ENCODE data around the gene CLCN5. TPM values are rescaled to one million over a fixed set of nuclear protein-coding genes. Genes with fewer than 3 reads are reported as not detected.

Gene CLCN5
- total and polyA plus RNA-seq, 5 donors from 2014 or later: 0.05 to 1.3 (median 0.76) TPM

- H3K4me3 ChIP-seq (ENCODE audit: low read depth, low read length): no peak overlapping the region
- DNase-seq (no peak), ATAC-seq (ENCODE audit: low read depth in 2 of 2) (no peak)
- H3K27me3 ChIP-seq (ENCODE audit: control insufficient read depth, insufficient read depth, low read length): no peaks in the 10 kb centered on the region
- no peaks in the 10 kb centered on the region for H3K36me3 Mint-ChIP-seq
- H3K27ac Mint-ChIP-seq: no peak overlapping the region
- peaks cover 0 to 3% (median 0%) of the 10 kb centered on the region in 4 donors for H3K4me1 Mint-ChIP-seq
- H3K4me3 Mint-ChIP-seq: no peak overlapping the region
- H3K9me3 Mint-ChIP-seq: no peaks in the 10 kb centered on the region
- H3K4me1 ChIP-seq (ENCODE audit: control insufficient read depth, insufficient read depth, low read length, poor library complexity, severe bottlenecking): no peaks in the 10 kb centered on the region
- H3K27me3 Mint-ChIP-seq: no peaks in the 10 kb centered on the region
- no peak overlapping the region for H3K27ac ChIP-seq (ENCODE audit: insufficient read depth, low read length, poor library complexity, severe bottlenecking)
- H3K36me3 ChIP-seq (ENCODE audit: control insufficient read depth, insufficient read depth, low read length): no peaks in the 10 kb centered on the region
- no peaks in the 10 kb centered on the region for H3K9me3 ChIP-seq (ENCODE audit: control insufficient read depth in 2 of 2, low read length in 2 of 2)
Measured at GRCh38 chrX:50099331-50099730, 176.9 kb downstream of the CLCN5 start.

DNA sequence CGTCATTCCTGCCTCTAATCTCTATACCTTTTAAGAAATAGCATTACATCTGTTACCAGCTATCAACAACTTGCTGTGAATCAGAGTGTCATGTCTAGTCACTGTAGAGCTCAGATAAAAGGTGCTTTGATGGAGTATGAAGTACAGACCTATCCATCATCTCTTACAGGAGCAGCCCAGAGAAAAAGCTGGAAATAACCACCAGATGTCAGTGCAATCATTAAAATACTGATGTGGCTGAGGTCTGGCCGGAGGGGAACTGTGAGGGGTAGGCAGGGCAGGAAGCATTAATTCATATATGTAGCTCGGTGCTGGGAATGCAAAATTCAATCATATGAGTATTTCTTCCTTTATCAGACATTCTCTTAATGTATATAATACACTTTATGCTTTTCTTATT, 177.8 kb downstream of the CLCN5 start:
- Histone ChIP-seq H3K27me3 (ENCODE audit: control insufficient read depth, insufficient read depth, low read length) (no peaks in the 10 kb centered on the region), H3K9me3 (ENCODE audit: control insufficient read depth in 2 of 2, low read length in 2 of 2) (no peaks in the 10 kb centered on the region), H3K4me3 (ENCODE audit: low read depth, low read length) (no peak overlapping the region), H3K27ac (ENCODE audit: insufficient read depth, low read length, poor library complexity, severe bottlenecking) (no peak overlapping the region), H3K36me3 (ENCODE audit: control insufficient read depth, insufficient read depth, low read length) (no peaks in the 10 kb centered on the region), H3K4me1 (ENCODE audit: control insufficient read depth, insufficient read depth, low read length, poor library complexity, severe bottlenecking) (no peaks in the 10 kb centered on the region)
- DNase-seq (peak in 1 of 3 donors; percentile 6), ATAC-seq (ENCODE audit: low read depth in 2 of 2) (no peak)
- no peak overlapping the region for H3K27ac Mint-ChIP-seq
- H3K27me3 Mint-ChIP-seq: no peaks in the 10 kb centered on the region
- no peaks in the 10 kb centered on the region for H3K36me3 Mint-ChIP-seq
- H3K9me3 Mint-ChIP-seq: no peaks in the 10 kb centered on the region
- no peak overlapping the region for H3K4me3 Mint-ChIP-seq
- H3K4me1 Mint-ChIP-seq: peaks cover 0 to 3% (median 0%) of the 10 kb centered on the region in 4 donors

GRCh38 chrX:50103176-50103575, 180.8 kb downstream of the CLCN5 start:
- H3K9me3 Mint-ChIP-seq: no peaks in the 10 kb centered on the region
- H3K36me3 Mint-ChIP-seq: no peaks in the 10 kb centered on the region
- DNase-seq: no peak
- H3K27me3 ChIP-seq (ENCODE audit: control insufficient read depth, insufficient read depth, low read length): no peaks in the 10 kb centered on the region
- no peak overlapping the region for H3K4me3 ChIP-seq (ENCODE audit: low read depth, low read length)
- H3K27ac Mint-ChIP-seq: no peak overlapping the region
- no peaks in the 10 kb centered on the region for H3K27me3 Mint-ChIP-seq
- no peak overlapping the region for H3K4me3 Mint-ChIP-seq
- H3K27ac ChIP-seq (ENCODE audit: insufficient read depth, low read length, poor library complexity, severe bottlenecking): no peak overlapping the region
- H3K4me1 Mint-ChIP-seq: peaks cover 0 to 3% (median 0%) of the 10 kb centered on the region in 4 donors
- no peaks in the 10 kb centered on the region for H3K36me3 ChIP-seq (ENCODE audit: control insufficient read depth, insufficient read depth, low read length)
- H3K4me1 ChIP-seq (ENCODE audit: control insufficient read depth, insufficient read depth, low read length, poor library complexity, severe bottlenecking): no peaks in the 10 kb centered on the region
- H3K9me3 ChIP-seq (ENCODE audit: control insufficient read depth in 2 of 2, low read length in 2 of 2): no peaks in the 10 kb centered on the region
- no peak for ATAC-seq (ENCODE audit: low read depth in 2 of 2)

- DNase-seq (no peak), ATAC-seq (ENCODE audit: low read depth in 2 of 2) (no peak)
- peaks cover 0 to 3% (median 0%) of the 10 kb centered on the region in 4 donors for H3K4me1 Mint-ChIP-seq
- H3K4me3 Mint-ChIP-seq: no peak overlapping the region
- Histone ChIP-seq H3K4me3 (ENCODE audit: low read depth, low read length) (no peak overlapping the region), H3K36me3 (ENCODE audit: control insufficient read depth, insufficient read depth, low read length) (no peaks in the 10 kb centered on the region), H3K27me3 (ENCODE audit: control insufficient read depth, insufficient read depth, low read length) (no peaks in the 10 kb centered on the region), H3K9me3 (ENCODE audit: control insufficient read depth in 2 of 2, low read length in 2 of 2) (no peaks in the 10 kb centered on the region), H3K27ac (ENCODE audit: insufficient read depth, low read length, poor library complexity, severe bottlenecking) (no peak overlapping the region), H3K4me1 (ENCODE audit: control insufficient read depth, insufficient read depth, low read length, poor library complexity, severe bottlenecking) (no peaks in the 10 kb centered on the region)
- no peak overlapping the region for H3K27ac Mint-ChIP-seq
- H3K36me3 Mint-ChIP-seq: no peaks in the 10 kb centered on the region
- H3K27me3 Mint-ChIP-seq: no peaks in the 10 kb centered on the region
- H3K9me3 Mint-ChIP-seq: no peaks in the 10 kb centered on the region
Measured at GRCh38 chrX:50103866-50104566, 181.6 kb downstream of the CLCN5 start.

DNA sequence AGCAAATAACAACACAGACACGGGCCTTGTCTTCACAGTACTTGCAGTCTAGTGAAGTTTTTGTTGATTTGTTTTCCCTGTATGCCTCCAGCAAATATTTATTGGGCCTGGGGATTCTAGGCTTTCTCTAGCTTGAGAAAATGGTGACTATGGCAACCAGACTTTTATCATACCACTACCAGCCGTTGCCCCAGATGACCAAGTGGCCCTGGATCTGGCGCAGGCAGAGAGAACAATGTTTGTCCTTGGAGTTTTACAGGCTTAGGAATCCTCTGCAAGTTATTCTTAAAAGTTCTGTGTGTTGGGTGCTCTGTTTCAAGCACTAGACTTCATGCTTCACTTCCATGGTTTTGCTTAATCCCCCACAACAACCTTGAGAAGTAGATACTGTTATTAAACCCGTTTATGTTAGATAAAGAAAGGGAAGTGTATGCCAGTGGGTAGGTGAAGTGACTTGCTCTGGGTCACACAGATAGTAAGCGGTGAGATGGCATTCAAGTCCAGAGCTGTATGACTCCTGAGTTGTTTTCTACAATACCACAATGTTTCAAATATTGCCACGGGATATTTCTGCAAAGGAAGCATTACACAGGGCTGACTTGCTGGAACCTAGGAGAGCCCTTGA, 183.8 kb downstream of the CLCN5 start:
- Histone ChIP-seq H3K4me1 (ENCODE audit: control insufficient read depth, insufficient read depth, low read length, poor library complexity, severe bottlenecking) (no peaks in the 10 kb centered on the region), H3K9me3 (ENCODE audit: control insufficient read depth in 2 of 2, low read length in 2 of 2) (no peaks in the 10 kb centered on the region), H3K36me3 (ENCODE audit: control insufficient read depth, insufficient read depth, low read length) (no peaks in the 10 kb centered on the region), H3K4me3 (ENCODE audit: low read depth, low read length) (no peak overlapping the region), H3K27ac (ENCODE audit: insufficient read depth, low read length, poor library complexity, severe bottlenecking) (no peak overlapping the region), H3K27me3 (ENCODE audit: control insufficient read depth, insufficient read depth, low read length) (no peaks in the 10 kb centered on the region)
- Mint-ChIP-seq H3K4me3 (no peak overlapping the region), H3K36me3 (no peaks in the 10 kb centered on the region), H3K4me1 (peaks cover 0 to 3% (median 0%) of the 10 kb centered on the region in 4 donors), H3K27me3 (no peaks in the 10 kb centered on the region), H3K27ac (no peak overlapping the region), H3K9me3 (no peaks in the 10 kb centered on the region)
- ATAC-seq (ENCODE audit: low read depth in 2 of 2): no peak
- no peak for DNase-seq

- peaks cover 0 to 3% (median 0%) of the 10 kb centered on the region in 4 donors for H3K4me1 Mint-ChIP-seq
- H3K27me3 Mint-ChIP-seq: no peaks in the 10 kb centered on the region
- Histone ChIP-seq H3K4me1 (ENCODE audit: control insufficient read depth, insufficient read depth, low read length, poor library complexity, severe bottlenecking) (no peaks in the 10 kb centered on the region), H3K4me3 (ENCODE audit: low read depth, low read length) (no peak overlapping the region), H3K27ac (ENCODE audit: insufficient read depth, low read length, poor library complexity, severe bottlenecking) (no peak overlapping the region), H3K36me3 (ENCODE audit: control insufficient read depth, insufficient read depth, low read length) (no peaks in the 10 kb centered on the region), H3K27me3 (ENCODE audit: control insufficient read depth, insufficient read depth, low read length) (no peaks in the 10 kb centered on the region), H3K9me3 (ENCODE audit: control insufficient read depth in 2 of 2, low read length in 2 of 2) (no peaks in the 10 kb centered on the region)
- no peak overlapping the region for H3K4me3 Mint-ChIP-seq
- no peaks in the 10 kb centered on the region for H3K36me3 Mint-ChIP-seq
- no peaks in the 10 kb centered on the region for H3K9me3 Mint-ChIP-seq
- DNase-seq (no peak), ATAC-seq (ENCODE audit: low read depth in 2 of 2) (no peak)
- H3K27ac Mint-ChIP-seq: no peak overlapping the region
Measured at GRCh38 chrX:50107470-50107869, 185.1 kb downstream of the CLCN5 start.

GRCh38 chrX:50108264-50108663, 185.9 kb downstream of the CLCN5 start:
- Histone ChIP-seq H3K4me1 (ENCODE audit: control insufficient read depth, insufficient read depth, low read length, poor library complexity, severe bottlenecking) (no peaks in the 10 kb centered on the region), H3K4me3 (ENCODE audit: low read depth, low read length) (no peak overlapping the region), H3K27ac (ENCODE audit: insufficient read depth, low read length, poor library complexity, severe bottlenecking) (no peak overlapping the region), H3K36me3 (ENCODE audit: control insufficient read depth, insufficient read depth, low read length) (no peaks in the 10 kb centered on the region), H3K9me3 (ENCODE audit: control insufficient read depth in 2 of 2, low read length in 2 of 2) (no peaks in the 10 kb centered on the region), H3K27me3 (ENCODE audit: control insufficient read depth, insufficient read depth, low read length) (no peaks in the 10 kb centered on the region)
- Mint-ChIP-seq H3K4me3 (no peak overlapping the region), H3K4me1 (no peaks in the 10 kb centered on the region), H3K27ac (no peak overlapping the region), H3K27me3 (no peaks in the 10 kb centered on the region), H3K9me3 (no peaks in the 10 kb centered on the region), H3K36me3 (no peaks in the 10 kb centered on the region)
- no peak for DNase-seq
- ATAC-seq (ENCODE audit: low read depth in 2 of 2): no peak

GRCh38 chrX:50111742-50112141, 189.3 kb downstream of the CLCN5 start:
- H3K27ac Mint-ChIP-seq: no peak overlapping the region
- H3K36me3 ChIP-seq (ENCODE audit: control insufficient read depth, insufficient read depth, low read length): no peaks in the 10 kb centered on the region
- H3K4me1 Mint-ChIP-seq: no peaks in the 10 kb centered on the region
- H3K4me3 ChIP-seq (ENCODE audit: low read depth, low read length): no peak overlapping the region
- ATAC-seq (ENCODE audit: low read depth in 2 of 2) (no peak), DNase-seq (no peak)
- no peak overlapping the region for H3K4me3 Mint-ChIP-seq
- H3K9me3 ChIP-seq (ENCODE audit: control insufficient read depth in 2 of 2, low read length in 2 of 2): no peaks in the 10 kb centered on the region
- H3K27me3 ChIP-seq (ENCODE audit: control insufficient read depth, insufficient read depth, low read length): no peaks in the 10 kb centered on the region
- peaks cover 5% of the 10 kb centered on the region for H3K27me3 Mint-ChIP-seq
- no peaks in the 10 kb centered on the region for H3K4me1 ChIP-seq (ENCODE audit: control insufficient read depth, insufficient read depth, low read length, poor library complexity, severe bottlenecking)
- no peaks in the 10 kb centered on the region for H3K9me3 Mint-ChIP-seq
- H3K27ac ChIP-seq (ENCODE audit: insufficient read depth, low read length, poor library complexity, severe bottlenecking): no peak overlapping the region
- H3K36me3 Mint-ChIP-seq: no peaks in the 10 kb centered on the region

All from CD4-positive, CD25-positive, alpha-beta regulatory T cell (primary cell).